SU-DHL-6 (cell line): ENCODE measurements around the gene SLC7A7.

Source experiments
- H2AFZ ChIP-seq: fragments of 200-600 bp; sonication (generic); 2 replicates; pipeline ENCODE4 v1.6.1; 2014; ENCODE audit warnings: low read depth, mild to moderate bottlenecking, moderate library complexity, mixed read lengths, antibody characterized with exemption, low read length; ENCODE audit not compliant: severe bottlenecking
- H3F3A ChIP-seq: fragments of 200-600 bp; shearing (Covaris generic); 2 replicates; pipeline ENCODE4 v1.6.0; 2016; ENCODE audit warnings: antibody characterized with exemption, mild to moderate bottlenecking; ENCODE audit not compliant: insufficient read depth
- H3K27ac ChIP-seq: fragments of 200-600 bp; sonication (generic); 2 replicates; pipeline ENCODE4 v1.5.1; 2016; ENCODE audit warnings: low read depth, mild to moderate bottlenecking, low read length, moderate library complexity, mixed read lengths
- H3K27me3 ChIP-seq: fragments of 200-600 bp; sonication (generic), shearing (Covaris generic); 2 replicates; pipeline ENCODE4 v1.6.0; 2014; ENCODE audit warnings: mild to moderate bottlenecking, low read length
- H3K36me3 ChIP-seq: fragments of 200-600 bp; sonication (generic); 2 replicates; pipeline ENCODE4 v1.6.1; 2014; ENCODE audit warnings: mild to moderate bottlenecking, low read length, mixed read lengths
- H3K4me2 ChIP-seq: fragments of 300-600, 200-600 bp; shearing (Covaris generic), sonication (generic); 2 replicates; pipeline ENCODE4 v1.6.0; 2014; ENCODE audit warnings: low read length, low read depth, mild to moderate bottlenecking; ENCODE audit not compliant: poor library complexity, severe bottlenecking
- H3K4me3 ChIP-seq: fragments of 200-600 bp; sonication (generic); 2 replicates; pipeline ENCODE4 v1.5.1; 2014; ENCODE audit warnings: antibody characterized with exemption, low read length, mild to moderate bottlenecking, mixed read lengths; ENCODE audit not compliant: insufficient read depth, poor library complexity, severe bottlenecking
- H3K79me2 ChIP-seq: fragments of 200-600 bp; sonication (generic); 2 replicates; pipeline ENCODE4 v1.6.1; 2014; ENCODE audit warnings: mild to moderate bottlenecking, low read length, moderate library complexity; ENCODE audit not compliant: insufficient read depth
- H3K9ac ChIP-seq: fragments of 200-600 bp; sonication (generic); 2 replicates; pipeline ENCODE4 v1.7.0; 2014; ENCODE audit warnings: mild to moderate bottlenecking, low read length
- H3K9me2 ChIP-seq: fragments of 200-600 bp; sonication (generic); replicated peaks from 2 replicates; pipeline ENCODE4 v1.6.1; 2014; ENCODE audit warnings: low read length; ENCODE audit not compliant: insufficient read depth
- H3K9me3 ChIP-seq: fragments of 200-600 bp; sonication (generic); 2 replicates; pipeline ENCODE4 v1.6.1; 2014; ENCODE audit warnings: low read length, mixed read lengths; ENCODE audit not compliant: insufficient read depth
- H4K20me1 ChIP-seq: fragments of 200-600 bp; sonication (generic); 2 replicates; pipeline ENCODE4 v1.6.1; 2014; ENCODE audit warnings: low read depth, mild to moderate bottlenecking, antibody characterized with exemption, low read length, moderate library complexity, mixed read lengths
- EZH2phosphoT487 ChIP-seq: fragments of 200-600 bp; sonication (generic), shearing (Covaris generic); conservative IDR thresholded peaks from 2 replicates; pipeline ENCODE4 v1.6.1; 2018; ENCODE audit warnings: mild to moderate bottlenecking, antibody characterized with exemption, low read length, moderate library complexity, mixed read lengths
- TF ChIP-seq, protein P1 (sequence below): fragments of 200-600 bp; sonication (generic); IDR thresholded peaks from one replicate; pipeline ENCODE4 v1.5.1; 2017; ENCODE audit warnings: antibody characterized with exemption, mild to moderate bottlenecking, low read length, moderate library complexity; ENCODE audit not compliant: insufficient read depth, poor library complexity, severe bottlenecking

The SLC7A7 gene

GRCh38 chr14:22821193-22822015, 6.2 kb upstream of the SLC7A7 start:
- H4K20me1 ChIP-seq, result no peaks in the 10 kb centered on the region
- H3K27ac ChIP-seq, result no peak overlapping the region
- H3K9ac ChIP-seq, result no peak overlapping the region
- H3K4me2 ChIP-seq, result no peak overlapping the region
- no peaks in the 10 kb centered on the region for H3K9me2 ChIP-seq
- no peaks in the 10 kb centered on the region for H3K27me3 ChIP-seq
- TF ChIP-seq, protein P1, sequence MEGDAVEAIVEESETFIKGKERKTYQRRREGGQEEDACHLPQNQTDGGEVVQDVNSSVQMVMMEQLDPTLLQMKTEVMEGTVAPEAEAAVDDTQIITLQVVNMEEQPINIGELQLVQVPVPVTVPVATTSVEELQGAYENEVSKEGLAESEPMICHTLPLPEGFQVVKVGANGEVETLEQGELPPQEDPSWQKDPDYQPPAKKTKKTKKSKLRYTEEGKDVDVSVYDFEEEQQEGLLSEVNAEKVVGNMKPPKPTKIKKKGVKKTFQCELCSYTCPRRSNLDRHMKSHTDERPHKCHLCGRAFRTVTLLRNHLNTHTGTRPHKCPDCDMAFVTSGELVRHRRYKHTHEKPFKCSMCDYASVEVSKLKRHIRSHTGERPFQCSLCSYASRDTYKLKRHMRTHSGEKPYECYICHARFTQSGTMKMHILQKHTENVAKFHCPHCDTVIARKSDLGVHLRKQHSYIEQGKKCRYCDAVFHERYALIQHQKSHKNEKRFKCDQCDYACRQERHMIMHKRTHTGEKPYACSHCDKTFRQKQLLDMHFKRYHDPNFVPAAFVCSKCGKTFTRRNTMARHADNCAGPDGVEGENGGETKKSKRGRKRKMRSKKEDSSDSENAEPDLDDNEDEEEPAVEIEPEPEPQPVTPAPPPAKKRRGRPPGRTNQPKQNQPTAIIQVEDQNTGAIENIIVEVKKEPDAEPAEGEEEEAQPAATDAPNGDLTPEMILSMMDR, result no peak
- TF ChIP-seq EZH2phosphoT487, result no peak
- H3K9me3 ChIP-seq, result no peaks in the 10 kb centered on the region
- no peaks in the 10 kb centered on the region for H3K36me3 ChIP-seq
- no peak overlapping the region for H2AFZ ChIP-seq
- peaks cover 10% of the 10 kb centered on the region for H3F3A ChIP-seq
- H3K4me3 ChIP-seq, result no peak overlapping the region
- no peaks in the 10 kb centered on the region for H3K79me2 ChIP-seq

- no peak overlapping the region for H3K4me3 ChIP-seq
- no peak overlapping the region for H3K9ac ChIP-seq
- H2AFZ ChIP-seq, result no peak overlapping the region
- no peak overlapping the region for H3K27ac ChIP-seq
- no peaks in the 10 kb centered on the region for H4K20me1 ChIP-seq
- no peaks in the 10 kb centered on the region for H3K9me2 ChIP-seq
- no peaks in the 10 kb centered on the region for H3K79me2 ChIP-seq
- peaks cover 14% of the 10 kb centered on the region for H3F3A ChIP-seq
- TF ChIP-seq, protein P1, result no peak
- TF ChIP-seq EZH2phosphoT487, result no peak
- H3K36me3 ChIP-seq, result no peaks in the 10 kb centered on the region
- H3K27me3 ChIP-seq, result no peaks in the 10 kb centered on the region
- H3K9me3 ChIP-seq, result no peaks in the 10 kb centered on the region
- no peak overlapping the region for H3K4me2 ChIP-seq
Observed at GRCh38 chr14:22820731-22821130, 5.5 kb upstream of the SLC7A7 start.

- no peaks in the 10 kb centered on the region for H3K27me3 ChIP-seq
- peak overlapping the region; percentile 26 for H3K4me2 ChIP-seq
- H2AFZ ChIP-seq, result no peak overlapping the region
- no peaks in the 10 kb centered on the region for H3K9me2 ChIP-seq
- peak overlapping the region; percentile 7; the same call in 1 of the 2 replicates for H3K9ac ChIP-seq
- no peak overlapping the region for H3K4me3 ChIP-seq
- no peaks in the 10 kb centered on the region for H3K36me3 ChIP-seq
- H4K20me1 ChIP-seq, result no peaks in the 10 kb centered on the region
- H3F3A ChIP-seq, result peaks cover 14% of the 10 kb centered on the region
- H3K9me3 ChIP-seq, result no peaks in the 10 kb centered on the region
- H3K79me2 ChIP-seq, result peaks cover 6% of the 10 kb centered on the region; the same call in 1 of the 2 replicates
- TF ChIP-seq EZH2phosphoT487, result no peak
- TF ChIP-seq, protein P1, result no peak
- no peak overlapping the region for H3K27ac ChIP-seq
Observed at GRCh38 chr14:22819151-22819988, 4.1 kb upstream of the SLC7A7 start.
